ENCODE measurements around the gene SMIM32. TPM values are rescaled to one million over a fixed set of nuclear protein-coding genes. Genes with fewer than 3 reads are reported as not detected.

The SMIM32 gene
- total RNA-seq, 2 experiments from 2014 or later, result not detected

GRCh38 chr5:136169218-136169617 lies 23.7 kb downstream of the SMIM32 start:
- no peak for ATAC-seq (ENCODE audit: poor library complexity)
- intact Hi-C loops (cut with DNase I, micrococcal nuclease), result no loop called here
- TF ChIP-seq, protein P1, sequence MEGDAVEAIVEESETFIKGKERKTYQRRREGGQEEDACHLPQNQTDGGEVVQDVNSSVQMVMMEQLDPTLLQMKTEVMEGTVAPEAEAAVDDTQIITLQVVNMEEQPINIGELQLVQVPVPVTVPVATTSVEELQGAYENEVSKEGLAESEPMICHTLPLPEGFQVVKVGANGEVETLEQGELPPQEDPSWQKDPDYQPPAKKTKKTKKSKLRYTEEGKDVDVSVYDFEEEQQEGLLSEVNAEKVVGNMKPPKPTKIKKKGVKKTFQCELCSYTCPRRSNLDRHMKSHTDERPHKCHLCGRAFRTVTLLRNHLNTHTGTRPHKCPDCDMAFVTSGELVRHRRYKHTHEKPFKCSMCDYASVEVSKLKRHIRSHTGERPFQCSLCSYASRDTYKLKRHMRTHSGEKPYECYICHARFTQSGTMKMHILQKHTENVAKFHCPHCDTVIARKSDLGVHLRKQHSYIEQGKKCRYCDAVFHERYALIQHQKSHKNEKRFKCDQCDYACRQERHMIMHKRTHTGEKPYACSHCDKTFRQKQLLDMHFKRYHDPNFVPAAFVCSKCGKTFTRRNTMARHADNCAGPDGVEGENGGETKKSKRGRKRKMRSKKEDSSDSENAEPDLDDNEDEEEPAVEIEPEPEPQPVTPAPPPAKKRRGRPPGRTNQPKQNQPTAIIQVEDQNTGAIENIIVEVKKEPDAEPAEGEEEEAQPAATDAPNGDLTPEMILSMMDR (IDR thresholded peaks at IDR 0.05), result no peak

DNA sequence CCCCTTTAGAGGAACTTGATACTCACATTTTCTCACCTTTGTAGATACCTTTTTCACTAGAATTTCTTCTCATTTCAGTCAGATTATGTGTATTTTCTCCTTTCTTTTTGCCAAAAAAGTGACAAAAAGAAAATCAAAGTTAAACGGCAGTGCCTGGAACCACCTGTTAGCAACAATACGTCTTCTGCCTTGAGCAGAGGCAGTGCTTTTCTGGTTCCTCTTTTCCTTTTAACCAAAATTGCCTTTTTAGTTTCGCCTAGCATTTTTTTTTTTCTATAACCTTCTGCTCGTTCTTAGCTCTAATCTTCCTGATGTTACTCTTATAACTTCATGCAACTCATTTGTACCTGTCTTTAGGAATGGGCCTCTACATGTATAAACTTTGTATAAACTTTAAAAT lies 26.1 kb downstream of the SMIM32 start:
- Mint-ChIP-seq H3K27ac (no peak overlapping the region), H3K4me3 (no peak overlapping the region), H3K9me3 (no peaks in the 10 kb centered on the region), H3K27me3 (no peaks in the 10 kb centered on the region), H3K36me3 (ENCODE audit: low read depth) (peaks cover 20% of the 10 kb centered on the region), H3K4me1 (ENCODE audit: low read depth) (no peaks in the 10 kb centered on the region)
- no peak for ATAC-seq (ENCODE audit: poor library complexity)
- no peaks in the 10 kb centered on the region for H3K4me1 ChIP-seq (ENCODE audit: insufficient read depth, low read length)
- no peak overlapping the region for H3K4me3 ChIP-seq (ENCODE audit: low read length)
- ChIA-PET POLR2A (no interaction called here), CTCF (no interaction called here)
- no peaks in the 10 kb centered on the region for H3K36me3 ChIP-seq (ENCODE audit: insufficient read depth, low read length)
- no peak overlapping the region for H3K27ac ChIP-seq (ENCODE audit: low read depth in 1 of 2, low read length in 2 of 2)
- intact Hi-C loops (cut with DNase I, micrococcal nuclease), result no loop called here
- DNase-seq, result no peak
- TF ChIP-seq, protein P1 (IDR thresholded peaks at IDR 0.05), result no peak
- no peaks in the 10 kb centered on the region for H3K9me3 ChIP-seq (ENCODE audit: control insufficient read depth in 1 of 2, insufficient read depth in 1 of 2, low read length in 2 of 2)
- H3K27me3 ChIP-seq (ENCODE audit: control insufficient read depth in 1 of 2, insufficient read depth in 2 of 2, low read length in 2 of 2), result no peaks in the 10 kb centered on the region

More at GRCh38 chr5:136169218-136169617, 23.7 kb downstream of the SMIM32 start:
- Mint-ChIP-seq H3K36me3 (ENCODE audit: low read depth) (peaks cover 33% of the 10 kb centered on the region), H3K27ac (no peak overlapping the region), H3K4me1 (ENCODE audit: low read depth) (no peaks in the 10 kb centered on the region), H3K27me3 (no peaks in the 10 kb centered on the region), H3K4me3 (no peak overlapping the region), H3K9me3 (no peaks in the 10 kb centered on the region)
- Histone ChIP-seq H3K27ac (ENCODE audit: low read depth in 1 of 2, low read length in 2 of 2) (no peak overlapping the region), H3K27me3 (ENCODE audit: control insufficient read depth in 1 of 2, insufficient read depth in 2 of 2, low read length in 2 of 2) (no peaks in the 10 kb centered on the region), H3K4me1 (ENCODE audit: insufficient read depth, low read length) (no peaks in the 10 kb centered on the region), H3K36me3 (ENCODE audit: insufficient read depth, low read length) (peaks cover 2% of the 10 kb centered on the region), H3K4me3 (ENCODE audit: low read length) (no peak overlapping the region), H3K9me3 (ENCODE audit: control insufficient read depth in 1 of 2, insufficient read depth in 1 of 2, low read length in 2 of 2) (no peaks in the 10 kb centered on the region)
- no peak for DNase-seq
- ChIA-PET CTCF (no interaction called here), POLR2A (no interaction called here)

- POLR2A ChIA-PET, result interaction anchor here (0.6 to 0.8 kb wide), 2 partner anchors 60 to 125 kb away, joined by 3 read pairs; no protein-coding TSS in a partner anchor
- CTCF ChIA-PET, result no interaction called here
- H3K4me1 Mint-ChIP-seq (ENCODE audit: low read depth), result no peaks in the 10 kb centered on the region
- no peaks in the 10 kb centered on the region for H3K4me1 ChIP-seq (ENCODE audit: insufficient read depth, low read length)
- H3K27ac Mint-ChIP-seq, result no peak overlapping the region
- TF ChIP-seq, protein P1 (IDR thresholded peaks at IDR 0.05), result no peak
- no peak overlapping the region for H3K4me3 Mint-ChIP-seq
- H3K9me3 ChIP-seq (ENCODE audit: control insufficient read depth in 1 of 2, insufficient read depth in 1 of 2, low read length in 2 of 2), result no peaks in the 10 kb centered on the region
- ATAC-seq (ENCODE audit: poor library complexity) (no peak), DNase-seq (no peak)
- intact Hi-C loops (cut with DNase I, micrococcal nuclease), result no loop called here
- no peaks in the 10 kb centered on the region for H3K36me3 ChIP-seq (ENCODE audit: insufficient read depth, low read length)
- peaks cover 30% of the 10 kb centered on the region for H3K36me3 Mint-ChIP-seq (ENCODE audit: low read depth)
- H3K9me3 Mint-ChIP-seq, result no peaks in the 10 kb centered on the region
- H3K27me3 Mint-ChIP-seq, result no peaks in the 10 kb centered on the region
- no peaks in the 10 kb centered on the region for H3K27me3 ChIP-seq (ENCODE audit: control insufficient read depth in 1 of 2, insufficient read depth in 2 of 2, low read length in 2 of 2)
- no peak overlapping the region for H3K4me3 ChIP-seq (ENCODE audit: low read length)
- no peak overlapping the region for H3K27ac ChIP-seq (ENCODE audit: low read depth in 1 of 2, low read length in 2 of 2)
Measured at GRCh38 chr5:136164226-136164625, 28.7 kb downstream of the SMIM32 start.

Data from CD4-positive, alpha-beta T cell (primary cell).